ENCODE results near the gene C16orf92. TPM values are rescaled to one million over a fixed set of nuclear protein-coding genes. Genes with fewer than 3 reads are reported as not detected.

C16orf92 gene
- total and polyA plus RNA-seq, 2 of the 13 experiments (the other 11 are each of a cell fraction or from before 2014, with no cell fraction given) = not detected

DNA sequence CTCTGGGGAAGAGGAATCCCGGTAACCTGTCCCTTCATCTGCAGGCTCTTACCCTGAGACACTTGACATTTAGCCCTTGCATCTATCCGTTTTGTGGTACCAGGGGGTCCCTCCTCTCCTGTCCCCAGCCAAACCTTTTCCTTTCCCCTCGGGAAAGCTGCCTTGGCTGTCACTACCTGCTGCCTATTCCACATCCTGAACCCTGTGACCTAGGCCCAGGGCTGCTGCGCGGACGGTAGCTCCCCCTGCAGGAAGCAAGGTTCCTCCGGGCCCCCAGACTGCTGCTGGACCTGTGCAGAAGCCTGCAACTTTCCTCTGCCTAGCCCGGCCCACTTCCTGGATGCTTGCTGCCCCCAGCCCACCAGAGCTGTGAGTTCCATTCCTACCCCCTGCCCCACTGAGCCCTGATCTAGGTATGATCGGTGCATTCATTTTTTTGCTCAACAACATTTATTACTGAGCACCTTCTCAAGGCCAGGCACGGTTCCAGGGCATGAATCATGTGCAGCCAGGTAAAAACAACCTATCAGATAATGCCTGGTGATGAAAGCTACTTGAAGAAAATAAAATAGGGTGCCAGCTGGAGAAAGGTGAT, 32.1 kb downstream of the C16orf92 start (continued):
- TF ChIP-seq ZSCAN21 (CRISPR knock-in tag; IDR thresholded peaks at IDR 0.05; ENCODE audit: borderline replicate concordance) (peak; percentile 69; the same call in 1 of the 2 replicates), TCF7 (IDR thresholded peaks at IDR 0.05; ENCODE audit: low read depth) (no peak), YY1 (IDR thresholded peaks at IDR 0.05; ENCODE audit: insufficient read depth, insufficient replicate concordance, low read depth, low read length) (peak; percentile 50), RAD21 (CRISPR knock-in tag; IDR thresholded peaks at IDR 0.05) (peak; percentile 81), RFX5 (IDR thresholded peaks at IDR 0.05; ENCODE audit: low read depth, low read length) (peak; percentile 53; the same call in 1 of the 2 replicates), ZMYM4 (CRISPR knock-in tag; IDR thresholded peaks at IDR 0.05) (peak; percentile 26; the same call in 1 of the 2 replicates), KDM2A (CRISPR knock-in tag; IDR thresholded peaks at IDR 0.05; ENCODE audit: borderline replicate concordance, low read depth) (peak; percentile 81; the same call in 1 of the 2 replicates), ZNF83 (CRISPR knock-in tag; IDR thresholded peaks at IDR 0.05; ENCODE audit: borderline replicate concordance) (0 out of 2 replicates have a peak, but pooled peaks have one; percentile 79), KLF15 (CRISPR knock-in tag; IDR thresholded peaks at IDR 0.05; ENCODE audit: borderline replicate concordance) (no peak), ZNF713 (CRISPR knock-in tag; IDR thresholded peaks at IDR 0.05) (no peak), KLF12 (CRISPR knock-in tag; IDR thresholded peaks at IDR 0.05; ENCODE audit: borderline replicate concordance) (no peak)
- TF ChIP-seq, protein P1, sequence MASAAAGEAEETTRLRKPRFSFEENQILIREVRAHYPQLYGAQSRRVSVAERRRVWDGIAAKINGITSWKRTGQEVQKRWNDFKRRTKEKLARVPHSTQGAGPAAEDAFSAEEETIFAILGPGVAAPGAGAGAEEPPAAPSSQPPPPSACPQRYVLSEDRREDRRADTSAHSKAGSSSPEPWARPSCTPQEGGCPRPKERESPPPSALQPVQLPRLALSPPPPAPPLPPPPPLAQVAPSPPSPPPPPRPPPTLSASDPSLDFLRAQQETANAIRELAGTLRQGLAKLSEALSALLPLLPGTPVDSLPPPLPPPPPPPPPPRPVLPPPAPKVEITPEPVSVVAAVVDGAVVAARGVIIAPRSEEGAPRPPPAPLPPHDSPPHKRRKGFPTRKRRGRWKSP (CRISPR knock-in tag; IDR thresholded peaks at IDR 0.05) = no peak
- TF ChIP-seq, protein P2, sequence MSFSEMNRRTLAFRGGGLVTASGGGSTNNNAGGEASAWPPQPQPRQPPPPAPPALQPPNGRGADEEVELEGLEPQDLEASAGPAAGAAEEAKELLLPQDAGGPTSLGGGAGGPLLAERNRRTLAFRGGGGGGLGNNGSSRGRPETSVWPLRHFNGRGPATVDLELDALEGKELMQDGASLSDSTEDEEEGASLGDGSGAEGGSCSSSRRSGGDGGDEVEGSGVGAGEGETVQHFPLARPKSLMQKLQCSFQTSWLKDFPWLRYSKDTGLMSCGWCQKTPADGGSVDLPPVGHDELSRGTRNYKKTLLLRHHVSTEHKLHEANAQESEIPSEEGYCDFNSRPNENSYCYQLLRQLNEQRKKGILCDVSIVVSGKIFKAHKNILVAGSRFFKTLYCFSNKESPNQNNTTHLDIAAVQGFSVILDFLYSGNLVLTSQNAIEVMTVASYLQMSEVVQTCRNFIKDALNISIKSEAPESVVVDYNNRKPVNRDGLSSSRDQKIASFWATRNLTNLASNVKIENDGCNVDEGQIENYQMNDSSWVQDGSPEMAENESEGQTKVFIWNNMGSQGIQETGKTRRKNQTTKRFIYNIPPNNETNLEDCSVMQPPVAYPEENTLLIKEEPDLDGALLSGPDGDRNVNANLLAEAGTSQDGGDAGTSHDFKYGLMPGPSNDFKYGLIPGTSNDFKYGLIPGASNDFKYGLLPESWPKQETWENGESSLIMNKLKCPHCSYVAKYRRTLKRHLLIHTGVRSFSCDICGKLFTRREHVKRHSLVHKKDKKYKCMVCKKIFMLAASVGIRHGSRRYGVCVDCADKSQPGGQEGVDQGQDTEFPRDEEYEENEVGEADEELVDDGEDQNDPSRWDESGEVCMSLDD (CRISPR knock-in tag; IDR thresholded peaks at IDR 0.05; ENCODE audit: borderline replicate concordance) = no peak
- TF ChIP-seq, protein P3, sequence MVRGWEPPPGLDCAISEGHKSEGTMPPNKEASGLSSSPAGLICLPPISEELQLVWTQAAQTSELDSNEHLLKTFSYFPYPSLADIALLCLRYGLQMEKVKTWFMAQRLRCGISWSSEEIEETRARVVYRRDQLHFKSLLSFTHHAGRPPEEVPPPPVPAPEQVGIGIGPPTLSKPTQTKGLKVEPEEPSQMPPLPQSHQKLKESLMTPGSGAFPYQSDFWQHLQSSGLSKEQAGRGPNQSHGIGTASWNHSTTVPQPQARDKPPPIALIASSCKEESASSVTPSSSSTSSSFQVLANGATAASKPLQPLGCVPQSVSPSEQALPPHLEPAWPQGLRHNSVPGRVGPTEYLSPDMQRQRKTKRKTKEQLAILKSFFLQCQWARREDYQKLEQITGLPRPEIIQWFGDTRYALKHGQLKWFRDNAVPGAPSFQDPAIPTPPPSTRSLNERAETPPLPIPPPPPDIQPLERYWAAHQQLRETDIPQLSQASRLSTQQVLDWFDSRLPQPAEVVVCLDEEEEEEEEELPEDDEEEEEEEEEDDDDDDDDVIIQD (CRISPR knock-in tag; IDR thresholded peaks at IDR 0.05; ENCODE audit: low read depth) = 0 out of 2 replicates have a peak, but pooled peaks have one; percentile 18
- TF ChIP-seq, protein P4, sequence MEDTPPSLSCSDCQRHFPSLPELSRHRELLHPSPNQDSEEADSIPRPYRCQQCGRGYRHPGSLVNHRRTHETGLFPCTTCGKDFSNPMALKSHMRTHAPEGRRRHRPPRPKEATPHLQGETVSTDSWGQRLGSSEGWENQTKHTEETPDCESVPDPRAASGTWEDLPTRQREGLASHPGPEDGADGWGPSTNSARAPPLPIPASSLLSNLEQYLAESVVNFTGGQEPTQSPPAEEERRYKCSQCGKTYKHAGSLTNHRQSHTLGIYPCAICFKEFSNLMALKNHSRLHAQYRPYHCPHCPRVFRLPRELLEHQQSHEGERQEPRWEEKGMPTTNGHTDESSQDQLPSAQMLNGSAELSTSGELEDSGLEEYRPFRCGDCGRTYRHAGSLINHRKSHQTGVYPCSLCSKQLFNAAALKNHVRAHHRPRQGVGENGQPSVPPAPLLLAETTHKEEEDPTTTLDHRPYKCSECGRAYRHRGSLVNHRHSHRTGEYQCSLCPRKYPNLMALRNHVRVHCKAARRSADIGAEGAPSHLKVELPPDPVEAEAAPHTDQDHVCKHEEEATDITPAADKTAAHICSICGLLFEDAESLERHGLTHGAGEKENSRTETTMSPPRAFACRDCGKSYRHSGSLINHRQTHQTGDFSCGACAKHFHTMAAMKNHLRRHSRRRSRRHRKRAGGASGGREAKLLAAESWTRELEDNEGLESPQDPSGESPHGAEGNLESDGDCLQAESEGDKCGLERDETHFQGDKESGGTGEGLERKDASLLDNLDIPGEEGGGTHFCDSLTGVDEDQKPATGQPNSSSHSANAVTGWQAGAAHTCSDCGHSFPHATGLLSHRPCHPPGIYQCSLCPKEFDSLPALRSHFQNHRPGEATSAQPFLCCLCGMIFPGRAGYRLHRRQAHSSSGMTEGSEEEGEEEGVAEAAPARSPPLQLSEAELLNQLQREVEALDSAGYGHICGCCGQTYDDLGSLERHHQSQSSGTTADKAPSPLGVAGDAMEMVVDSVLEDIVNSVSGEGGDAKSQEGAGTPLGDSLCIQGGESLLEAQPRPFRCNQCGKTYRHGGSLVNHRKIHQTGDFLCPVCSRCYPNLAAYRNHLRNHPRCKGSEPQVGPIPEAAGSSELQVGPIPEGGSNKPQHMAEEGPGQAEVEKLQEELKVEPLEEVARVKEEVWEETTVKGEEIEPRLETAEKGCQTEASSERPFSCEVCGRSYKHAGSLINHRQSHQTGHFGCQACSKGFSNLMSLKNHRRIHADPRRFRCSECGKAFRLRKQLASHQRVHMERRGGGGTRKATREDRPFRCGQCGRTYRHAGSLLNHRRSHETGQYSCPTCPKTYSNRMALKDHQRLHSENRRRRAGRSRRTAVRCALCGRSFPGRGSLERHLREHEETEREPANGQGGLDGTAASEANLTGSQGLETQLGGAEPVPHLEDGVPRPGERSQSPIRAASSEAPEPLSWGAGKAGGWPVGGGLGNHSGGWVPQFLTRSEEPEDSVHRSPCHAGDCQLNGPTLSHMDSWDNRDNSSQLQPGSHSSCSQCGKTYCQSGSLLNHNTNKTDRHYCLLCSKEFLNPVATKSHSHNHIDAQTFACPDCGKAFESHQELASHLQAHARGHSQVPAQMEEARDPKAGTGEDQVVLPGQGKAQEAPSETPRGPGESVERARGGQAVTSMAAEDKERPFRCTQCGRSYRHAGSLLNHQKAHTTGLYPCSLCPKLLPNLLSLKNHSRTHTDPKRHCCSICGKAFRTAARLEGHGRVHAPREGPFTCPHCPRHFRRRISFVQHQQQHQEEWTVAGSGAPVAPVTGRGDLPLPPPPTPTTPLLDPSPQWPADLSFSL (CRISPR knock-in tag; IDR thresholded peaks at IDR 0.05) = peak; percentile 52; the same call in 1 of the 2 replicates
- TF ChIP-seq, protein P5, sequence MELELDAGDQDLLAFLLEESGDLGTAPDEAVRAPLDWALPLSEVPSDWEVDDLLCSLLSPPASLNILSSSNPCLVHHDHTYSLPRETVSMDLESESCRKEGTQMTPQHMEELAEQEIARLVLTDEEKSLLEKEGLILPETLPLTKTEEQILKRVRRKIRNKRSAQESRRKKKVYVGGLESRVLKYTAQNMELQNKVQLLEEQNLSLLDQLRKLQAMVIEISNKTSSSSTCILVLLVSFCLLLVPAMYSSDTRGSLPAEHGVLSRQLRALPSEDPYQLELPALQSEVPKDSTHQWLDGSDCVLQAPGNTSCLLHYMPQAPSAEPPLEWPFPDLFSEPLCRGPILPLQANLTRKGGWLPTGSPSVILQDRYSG (CRISPR knock-in tag; IDR thresholded peaks at IDR 0.05) = no peak
